EH (cell line): ENCODE results near the gene ZZZ3.
"Not testable (repeated sequence)": the region's sequence is repeated elsewhere in the genome, so short reads cannot be mapped to it uniquely, and the experiment has no call there.

Experiments
- DNase-seq: peaks from one replicate; pipeline ENCODE4 v3.0.0-alpha.2; 2015; ENCODE audit warnings: low read depth

ZZZ3 gene

GRCh38 chr1:77670330-77670729 lies 12.1 kb downstream of the ZZZ3 start:
- DNase-seq: no peak

- DNase-seq: no peak
Observed at GRCh38 chr1:77668924-77669449, 13.5 kb downstream of the ZZZ3 start.

- no peak for DNase-seq
Observed at GRCh38 chr1:77664939-77665516, 17.4 kb downstream of the ZZZ3 start.

GRCh38 chr1:77661696-77662095 lies 20.8 kb downstream of the ZZZ3 start:
- no peak for DNase-seq

- DNase-seq: no peak
Observed at GRCh38 chr1:77659879-77660593, 22.4 kb downstream of the ZZZ3 start.

GRCh38 chr1:77658271-77658670 lies 24.2 kb downstream of the ZZZ3 start:
- no peak for DNase-seq

- DNase-seq: no peak
Observed at GRCh38 chr1:77655431-77655974, 27.0 kb downstream of the ZZZ3 start.

GRCh38 chr1:77652970-77653516 lies 29.4 kb downstream of the ZZZ3 start:
- DNase-seq: no peak

GRCh38 chr1:77652268-77652667 lies 30.2 kb downstream of the ZZZ3 start:
- DNase-seq: peak; percentile 49

GRCh38 chr1:77649127-77649526 lies 33.3 kb downstream of the ZZZ3 start:
- no peak for DNase-seq

GRCh38 chr1:77646224-77646623 lies 36.2 kb downstream of the ZZZ3 start:
- not testable (repeated sequence) for DNase-seq

- no peak for DNase-seq
Observed at GRCh38 chr1:77643456-77643855, 39.0 kb downstream of the ZZZ3 start.

- no peak for DNase-seq
Observed at GRCh38 chr1:77642941-77643340, 39.5 kb downstream of the ZZZ3 start.

GRCh38 chr1:77642196-77642595 lies 40.3 kb downstream of the ZZZ3 start:
- no peak for DNase-seq

GRCh38 chr1:77639557-77640069 lies 42.8 kb downstream of the ZZZ3 start:
- no peak for DNase-seq

GRCh38 chr1:77639056-77639455 lies 43.4 kb downstream of the ZZZ3 start:
- DNase-seq: peak; percentile 79

- DNase-seq: no peak
Observed at GRCh38 chr1:77636864-77637263, 45.6 kb downstream of the ZZZ3 start.
